Upper lobe of left lung (tissue), 6 donors: ENCODE data around the gene CACNA2D2. TPM values are rescaled to one million over a fixed set of nuclear protein-coding genes. Genes with fewer than 3 reads are reported as not detected.

ENCODE experiments used
- ATAC-seq, 2 donors: fragments of 200-7000 bp; cut with Tn5 transposase; one replicate each; pipeline ENCODE4 v1.9.1; 2022; ENCODE audit warnings: mild to moderate bottlenecking in 2 of 2, moderate library complexity in 2 of 2; ENCODE audit not compliant: low FRiP score in 2 of 2
- DNase-seq, 2 donors: peaks; one replicate each; pipeline ENCODE4 v3.0.0-alpha.2; 2019 to 2020
- H3K27ac ChIP-seq, 4 donors: fragments of 200-600 bp; sonication (generic); one replicate each; pipeline ENCODE4 v1.5.1; 2016 to 2019
- H3K27me3 ChIP-seq, 4 donors: fragments of 200-600 bp; sonication (generic); one replicate each; pipeline ENCODE4 v1.5.1; 2017 to 2019
- H3K36me3 ChIP-seq, 4 donors: fragments of 200-600 bp; sonication (generic); one replicate each; pipeline ENCODE4 v1.5.1; 2016 to 2019
- H3K4me1 ChIP-seq, 4 donors: fragments of 200-600 bp; sonication (generic); one replicate each; pipeline ENCODE4 v1.5.1; 2018 to 2019
- H3K4me3 ChIP-seq, 4 donors: fragments of 200-600 bp; sonication (generic); one replicate each; pipeline ENCODE4 v1.5.1; 2017 to 2019; ENCODE audit warnings: mild to moderate bottlenecking in 2 of 4, moderate library complexity in 1 of 4
- H3K9me3 ChIP-seq, 4 donors: fragments of 200-600 bp; sonication (generic); one replicate each; pipeline ENCODE4 v1.5.1; 2018 to 2019
- CTCF ChIP-seq, 6 experiments: fragments of 450-650 bp in 4 of 6; fragments of 200-600 bp in 2 of 6; sonication (generic) in 2 of 6; IDR thresholded peaks; one replicate each; pipeline ENCODE4 v1.5.1; 2016 to 2019; ENCODE audit warnings: antibody characterized with exemption in 6 of 6
- EP300 ChIP-seq, 4 donors: sonication (generic); formaldehyde crosslinking; IDR thresholded peaks; one replicate each; pipeline ENCODE4 v1.5.1; 2017; ENCODE audit warnings: antibody characterized with exemption in 4 of 4, control low read depth in 2 of 4
- POLR2A ChIP-seq, 4 donors: fragments of 450-650 bp; IDR thresholded peaks; one replicate each; pipeline ENCODE4 v1.5.1; 2016 to 2017; ENCODE audit warnings: antibody characterized with exemption in 4 of 4, mild to moderate bottlenecking in 2 of 4
- POLR2AphosphoS5 ChIP-seq, 2 donors: sonication (generic); formaldehyde crosslinking; IDR thresholded peaks; one replicate each; pipeline ENCODE4 v1.5.1; 2017; ENCODE audit warnings: antibody characterized with exemption in 2 of 2
- WGBS, 2 donors: methylation state at CpG; one replicate each; pipeline ENCODE4 v1.1.5; 2017 to 2018; 5-methylcytosine and 5-hydroxymethylcytosine counted together
- total RNA-seq, 6 donors: library from RNA; depleted of rRNA in 4 of 6; stranded (reverse); fragments of >200 nt in 4 of 6; gene quantifications; one replicate each; pipeline versions ENCODE4 v1.1.0 to v1.2.1, GENCODE V29; 2016 to 2021
- donor health status: DM: no; HTN: no; CAD: no; lungs with moderate emphysema.
- donor health status: DM: no; HTN: yes; CAD: no; lungs with severe emphysema.

CACNA2D2 gene
- total RNA-seq, 6 donors from 2014 or later: 71.5 to 213 (median 113) TPM

- ATAC-seq: no peak
- H3K4me3 ChIP-seq: no peak overlapping the region
- no peaks in the 10 kb centered on the region for H3K9me3 ChIP-seq
- no peak for DNase-seq
- TF ChIP-seq POLR2A (IDR thresholded peaks at IDR 0.05) (no peak), CTCF (IDR thresholded peaks at IDR 0.05) (no peak), POLR2AphosphoS5 (IDR thresholded peaks at IDR 0.05) (no peak), EP300 (IDR thresholded peaks at IDR 0.05) (no peak)
- H3K27ac ChIP-seq: no peak overlapping the region
- no peaks in the 10 kb centered on the region for H3K27me3 ChIP-seq
- peaks cover 0 to 3% (median under 1%) of the 10 kb centered on the region in 4 donors for H3K36me3 ChIP-seq
- 85 to 95% methylated on average over 13 to 22 of the region's 22 CpGs for WGBS, 2 donors
- peaks cover 9 to 10% (median 9%) of the 10 kb centered on the region in 4 donors for H3K4me1 ChIP-seq
Observed at GRCh38 chr3:50388720-50389413, 114.6 kb downstream of the CACNA2D2 start.

GRCh38 chr3:50388016-50388719 is 115.3 kb downstream of the CACNA2D2 start:
- Histone ChIP-seq H3K27ac (no peak overlapping the region), H3K27me3 (no peaks in the 10 kb centered on the region), H3K4me3 (no peak overlapping the region), H3K4me1 (peaks cover 9 to 10% (median 9%) of the 10 kb centered on the region in 4 donors), H3K36me3 (peaks cover 0 to 5% (median 2%) of the 10 kb centered on the region in 4 donors), H3K9me3 (no peaks in the 10 kb centered on the region)
- TF ChIP-seq POLR2A (IDR thresholded peaks at IDR 0.05): no peak
- TF ChIP-seq CTCF (IDR thresholded peaks at IDR 0.05): no peak
- no peak for TF ChIP-seq EP300 (IDR thresholded peaks at IDR 0.05)
- TF ChIP-seq POLR2AphosphoS5 (IDR thresholded peaks at IDR 0.05): no peak
- ATAC-seq (no peak), DNase-seq (no peak)
- 86 to 90% methylated on average over 17 to 25 of the region's 25 CpGs for WGBS, 2 donors

GRCh38 chr3:50385754-50386153 is 117.7 kb downstream of the CACNA2D2 start:
- peaks cover 0 to 14% (median 0%) of the 10 kb centered on the region in 4 donors for H3K36me3 ChIP-seq
- no peak overlapping the region for H3K27ac ChIP-seq
- no peaks in the 10 kb centered on the region for H3K27me3 ChIP-seq
- 66 to 75% methylated on average over 13 of the region's 13 CpGs for WGBS, 2 donors
- H3K9me3 ChIP-seq: no peaks in the 10 kb centered on the region
- ATAC-seq (no peak), DNase-seq (no peak)
- peaks cover under 1 to 3% (median 2%) of the 10 kb centered on the region in 4 donors for H3K4me1 ChIP-seq
- TF ChIP-seq POLR2AphosphoS5 (IDR thresholded peaks at IDR 0.05) (no peak), EP300 (IDR thresholded peaks at IDR 0.05) (no peak), CTCF (IDR thresholded peaks at IDR 0.05) (no peak), POLR2A (IDR thresholded peaks at IDR 0.05) (no peak)
- no peak overlapping the region for H3K4me3 ChIP-seq

- no peak overlapping the region for H3K4me3 ChIP-seq
- H3K9me3 ChIP-seq: no peaks in the 10 kb centered on the region
- TF ChIP-seq POLR2AphosphoS5 (IDR thresholded peaks at IDR 0.05) (no peak), CTCF (IDR thresholded peaks at IDR 0.05) (no peak), EP300 (IDR thresholded peaks at IDR 0.05) (no peak), POLR2A (IDR thresholded peaks at IDR 0.05) (no peak)
- WGBS, 2 donors: 76 to 81% methylated on average over 3 to 6 of the region's 6 CpGs
- no peaks in the 10 kb centered on the region for H3K27me3 ChIP-seq
- H3K4me1 ChIP-seq: no peaks in the 10 kb centered on the region
- DNase-seq (no peak), ATAC-seq (no peak)
- H3K27ac ChIP-seq: no peak overlapping the region
- H3K36me3 ChIP-seq: peaks cover 0 to 20% (median under 1%) of the 10 kb centered on the region in 4 donors
Observed at GRCh38 chr3:50383750-50384149, 119.7 kb downstream of the CACNA2D2 start.
